Neural cell (in vitro differentiated cells): ENCODE results near the gene NTN3. TPM values are rescaled to one million over a fixed set of nuclear protein-coding genes. Genes with fewer than 3 reads are reported as not detected.

Experiments used
- H2AFZ ChIP-seq: fragments of 200-600, 300-800 bp; sonication (generic), shearing (Covaris generic); 2 replicates; pipeline ENCODE4 v1.6.0; 2014; ENCODE audit warnings: low read depth, mild to moderate bottlenecking, antibody characterized with exemption, low read length, moderate library complexity
- H3F3A ChIP-seq: fragments of 200-600 bp; shearing (Covaris generic); 2 replicates; pipeline ENCODE4 v1.6.1; 2016; ENCODE audit warnings: mild to moderate bottlenecking, moderate library complexity, mixed read lengths, antibody characterized with exemption, low read length; ENCODE audit not compliant: insufficient read depth, poor library complexity, severe bottlenecking
- H3K27ac ChIP-seq: fragments of 200-600, 300-800 bp; sonication (generic), shearing (Covaris generic); 2 replicates; pipeline ENCODE4 v1.5.1; 2014; ENCODE audit warnings: mild to moderate bottlenecking, low read length, moderate library complexity
- H3K27me3 ChIP-seq: fragments of 300-800, 200-600 bp; sonication (generic), shearing (Covaris generic); 2 replicates; pipeline ENCODE4 v1.6.0; 2014; ENCODE audit warnings: mild to moderate bottlenecking, low read depth, low read length, moderate library complexity; ENCODE audit not compliant: insufficient read depth
- H3K36me3 ChIP-seq: fragments of 300-800, 200-600 bp; sonication (generic), shearing (Covaris generic); 2 replicates; pipeline ENCODE4 v1.5.1; 2014; ENCODE audit warnings: mild to moderate bottlenecking, antibody characterized with exemption, low read length, moderate library complexity; ENCODE audit not compliant: insufficient read depth
- H3K4me2 ChIP-seq: fragments of 300-800, 200-600 bp; sonication (generic), shearing (Covaris generic); 2 replicates; pipeline ENCODE4 v1.6.0; 2014; ENCODE audit warnings: mild to moderate bottlenecking, low read length
- H3K4me3 ChIP-seq: fragments of 300-800, 200-600 bp; sonication (generic), shearing (Covaris generic); 2 replicates; pipeline ENCODE4 v1.5.1; 2014; ENCODE audit warnings: mild to moderate bottlenecking, low read length, moderate library complexity
- H3K79me2 ChIP-seq: fragments of 200-600 bp; shearing (Covaris generic); replicated peaks from 2 replicates; pipeline ENCODE4 v1.6.0; 2014; ENCODE audit warnings: mild to moderate bottlenecking, low read length, moderate library complexity; ENCODE audit not compliant: insufficient read depth
- H3K9ac ChIP-seq: fragments of 300-800, 200-600 bp; sonication (generic), shearing (Covaris generic); 2 replicates; pipeline ENCODE4 v1.6.1; 2016; ENCODE audit warnings: mild to moderate bottlenecking, low read length, mixed read lengths
- H3K9me2 ChIP-seq: fragments of 200-600 bp; shearing (Covaris generic); 2 replicates; pipeline ENCODE4 v1.6.1; 2016; ENCODE audit warnings: mild to moderate bottlenecking, low read length, mixed read lengths; ENCODE audit not compliant: insufficient read depth
- H3K9me3 ChIP-seq: fragments of 200-600, 300-800 bp; sonication (generic), shearing (Covaris generic); 2 replicates; pipeline ENCODE4 v1.6.1; 2016; ENCODE audit warnings: mild to moderate bottlenecking, mixed run types, low read length, moderate library complexity, mixed read lengths
- H4K20me1 ChIP-seq: fragments of 200-600 bp; shearing (Covaris generic); 2 replicates; pipeline ENCODE4 v1.6.1; 2016; ENCODE audit warnings: mild to moderate bottlenecking, mixed run types; ENCODE audit not compliant: insufficient read depth
- CTCF ChIP-seq: fragments of 450-650 bp; IDR thresholded peaks from 2 replicates; pipeline ENCODE4 v1.5.1; 2014; ENCODE audit warnings: antibody characterized with exemption, mild to moderate bottlenecking, moderate library complexity; ENCODE audit not compliant: poor library complexity, severe bottlenecking
- EP300 ChIP-seq: fragments of 450-650 bp; conservative IDR thresholded peaks from 2 replicates; pipeline ENCODE4 v1.6.1; 2014; ENCODE audit warnings: antibody characterized with exemption, mild to moderate bottlenecking, moderate library complexity; ENCODE audit not compliant: poor library complexity, severe bottlenecking
- EZH2 ChIP-seq: fragments of 200-600, 300-800 bp; shearing (Covaris generic), sonication (generic); IDR thresholded peaks from 2 replicates; pipeline ENCODE4 v1.6.1; 2014; ENCODE audit warnings: antibody characterized with exemption, low read length, borderline replicate concordance, mild to moderate bottlenecking; ENCODE audit not compliant: insufficient read depth, poor library complexity, severe bottlenecking
- MXI1 ChIP-seq: fragments of 450-650 bp; conservative IDR thresholded peaks from 2 replicates; pipeline ENCODE4 v1.6.1; 2014; ENCODE audit warnings: antibody characterized with exemption, mild to moderate bottlenecking; ENCODE audit not compliant: poor library complexity, severe bottlenecking
- POLR2AphosphoS5 ChIP-seq: IDR thresholded peaks from 2 replicates; pipeline ENCODE4 v1.6.1; 2012
- RAD21 ChIP-seq: fragments of 450-650 bp; conservative IDR thresholded peaks from 2 replicates; pipeline ENCODE4 v1.6.1; 2014; ENCODE audit warnings: antibody characterized with exemption, mild to moderate bottlenecking, moderate library complexity
- SMC3 ChIP-seq: fragments of 450-650 bp; conservative IDR thresholded peaks from 2 replicates; pipeline ENCODE4 v1.6.1; 2014; ENCODE audit warnings: antibody characterized with exemption, mild to moderate bottlenecking, moderate library complexity; ENCODE audit not compliant: poor library complexity
- TAF1 ChIP-seq: IDR thresholded peaks from 2 replicates; pipeline ENCODE4 v1.6.1; 2012; ENCODE audit warnings: low read depth
- polyA plus RNA-seq: library from polyadenylated mRNA; depleted of rRNA; stranded (reverse); fragments of >200 nt; gene quantifications from 2 replicates; pipeline ENCODE4 v1.2.3, GENCODE V29; 2014
- TF ChIP-seq, protein P1 (sequence below): IDR thresholded peaks from 2 replicates; pipeline ENCODE4 v1.6.1; 2012; ENCODE audit warnings: borderline replicate concordance

Gene NTN3
- polyA plus RNA-seq, 1 donor from 2014 or later, result 1.2 TPM

GRCh38 chr16:2436110-2436509 lies 35.0 kb upstream of the NTN3 start:
- Histone ChIP-seq H3F3A (no peaks in the 10 kb centered on the region), H3K27me3 (no peaks in the 10 kb centered on the region), H4K20me1 (no peaks in the 10 kb centered on the region), H2AFZ (no peak overlapping the region), H3K79me2 (peaks cover 4% of the 10 kb centered on the region), H3K9me3 (no peaks in the 10 kb centered on the region), H3K9me2 (no peaks in the 10 kb centered on the region), H3K4me3 (no peak overlapping the region), H3K4me2 (no peak overlapping the region), H3K9ac (no peak overlapping the region), H3K36me3 (peaks cover 5% of the 10 kb centered on the region), H3K27ac (no peak overlapping the region)
- TF ChIP-seq SMC3 (no peak), TAF1 (no peak), MXI1 (no peak), RAD21 (no peak), POLR2AphosphoS5 (no peak), EP300 (no peak), CTCF (no peak)

GRCh38 chr16:2437032-2437790 lies 33.9 kb upstream of the NTN3 start:
- Histone ChIP-seq H3K36me3 (peaks cover 4% of the 10 kb centered on the region), H3F3A (no peaks in the 10 kb centered on the region), H3K4me2 (no peak overlapping the region), H3K4me3 (no peak overlapping the region), H3K9ac (no peak overlapping the region), H3K9me3 (no peaks in the 10 kb centered on the region), H3K79me2 (no peaks in the 10 kb centered on the region), H3K27me3 (no peaks in the 10 kb centered on the region), H3K27ac (no peak overlapping the region), H2AFZ (no peak overlapping the region), H3K9me2 (no peaks in the 10 kb centered on the region), H4K20me1 (no peaks in the 10 kb centered on the region)
- TF ChIP-seq MXI1 (no peak), TAF1 (no peak), RAD21 (no peak), EZH2 (no peak), SMC3 (no peak)
- TF ChIP-seq, protein P1, sequence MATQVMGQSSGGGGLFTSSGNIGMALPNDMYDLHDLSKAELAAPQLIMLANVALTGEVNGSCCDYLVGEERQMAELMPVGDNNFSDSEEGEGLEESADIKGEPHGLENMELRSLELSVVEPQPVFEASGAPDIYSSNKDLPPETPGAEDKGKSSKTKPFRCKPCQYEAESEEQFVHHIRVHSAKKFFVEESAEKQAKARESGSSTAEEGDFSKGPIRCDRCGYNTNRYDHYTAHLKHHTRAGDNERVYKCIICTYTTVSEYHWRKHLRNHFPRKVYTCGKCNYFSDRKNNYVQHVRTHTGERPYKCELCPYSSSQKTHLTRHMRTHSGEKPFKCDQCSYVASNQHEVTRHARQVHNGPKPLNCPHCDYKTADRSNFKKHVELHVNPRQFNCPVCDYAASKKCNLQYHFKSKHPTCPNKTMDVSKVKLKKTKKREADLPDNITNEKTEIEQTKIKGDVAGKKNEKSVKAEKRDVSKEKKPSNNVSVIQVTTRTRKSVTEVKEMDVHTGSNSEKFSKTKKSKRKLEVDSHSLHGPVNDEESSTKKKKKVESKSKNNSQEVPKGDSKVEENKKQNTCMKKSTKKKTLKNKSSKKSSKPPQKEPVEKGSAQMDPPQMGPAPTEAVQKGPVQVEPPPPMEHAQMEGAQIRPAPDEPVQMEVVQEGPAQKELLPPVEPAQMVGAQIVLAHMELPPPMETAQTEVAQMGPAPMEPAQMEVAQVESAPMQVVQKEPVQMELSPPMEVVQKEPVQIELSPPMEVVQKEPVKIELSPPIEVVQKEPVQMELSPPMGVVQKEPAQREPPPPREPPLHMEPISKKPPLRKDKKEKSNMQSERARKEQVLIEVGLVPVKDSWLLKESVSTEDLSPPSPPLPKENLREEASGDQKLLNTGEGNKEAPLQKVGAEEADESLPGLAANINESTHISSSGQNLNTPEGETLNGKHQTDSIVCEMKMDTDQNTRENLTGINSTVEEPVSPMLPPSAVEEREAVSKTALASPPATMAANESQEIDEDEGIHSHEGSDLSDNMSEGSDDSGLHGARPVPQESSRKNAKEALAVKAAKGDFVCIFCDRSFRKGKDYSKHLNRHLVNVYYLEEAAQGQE, result no peak
